Neural cell (in vitro differentiated cells): ENCODE measurements around the gene SMPX.

ENCODE experiments used
- POLR2AphosphoS5 ChIP-seq: IDR thresholded peaks from 2 replicates; pipeline ENCODE4 v1.6.1; 2012
- RAD21 ChIP-seq: fragments of 450-650 bp; conservative IDR thresholded peaks from 2 replicates; pipeline ENCODE4 v1.6.1; 2014; ENCODE audit warnings: antibody characterized with exemption, mild to moderate bottlenecking, moderate library complexity
- TF ChIP-seq, protein P1 (sequence below): fragments of 450-650 bp; IDR thresholded peaks from 2 replicates; pipeline ENCODE4 v1.5.1; 2014; ENCODE audit warnings: antibody characterized with exemption, mild to moderate bottlenecking, moderate library complexity; ENCODE audit not compliant: poor library complexity, severe bottlenecking
- TF ChIP-seq, protein P2 (sequence below): IDR thresholded peaks from 2 replicates; pipeline ENCODE4 v1.6.1; 2012; ENCODE audit warnings: borderline replicate concordance

DNA sequence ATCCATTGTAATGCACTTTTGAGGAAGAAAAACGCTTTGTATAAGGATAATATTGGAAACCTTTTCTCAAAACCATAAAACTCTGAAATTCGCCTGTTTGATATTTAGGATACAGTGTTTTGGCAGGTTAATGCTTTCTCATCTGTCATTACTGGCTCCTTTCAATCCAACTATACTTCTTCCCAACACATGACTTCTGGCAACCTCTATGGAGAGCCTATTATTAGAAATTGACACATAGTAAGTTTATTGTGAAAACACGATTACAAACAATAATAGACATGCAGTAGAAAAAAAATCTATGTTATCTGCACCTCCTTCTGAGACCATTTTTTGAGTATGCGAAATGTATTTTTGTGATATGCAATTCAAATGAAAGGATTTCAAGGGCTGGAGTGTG is 95.2 kb downstream of the SMPX start:
- TF ChIP-seq, protein P1, sequence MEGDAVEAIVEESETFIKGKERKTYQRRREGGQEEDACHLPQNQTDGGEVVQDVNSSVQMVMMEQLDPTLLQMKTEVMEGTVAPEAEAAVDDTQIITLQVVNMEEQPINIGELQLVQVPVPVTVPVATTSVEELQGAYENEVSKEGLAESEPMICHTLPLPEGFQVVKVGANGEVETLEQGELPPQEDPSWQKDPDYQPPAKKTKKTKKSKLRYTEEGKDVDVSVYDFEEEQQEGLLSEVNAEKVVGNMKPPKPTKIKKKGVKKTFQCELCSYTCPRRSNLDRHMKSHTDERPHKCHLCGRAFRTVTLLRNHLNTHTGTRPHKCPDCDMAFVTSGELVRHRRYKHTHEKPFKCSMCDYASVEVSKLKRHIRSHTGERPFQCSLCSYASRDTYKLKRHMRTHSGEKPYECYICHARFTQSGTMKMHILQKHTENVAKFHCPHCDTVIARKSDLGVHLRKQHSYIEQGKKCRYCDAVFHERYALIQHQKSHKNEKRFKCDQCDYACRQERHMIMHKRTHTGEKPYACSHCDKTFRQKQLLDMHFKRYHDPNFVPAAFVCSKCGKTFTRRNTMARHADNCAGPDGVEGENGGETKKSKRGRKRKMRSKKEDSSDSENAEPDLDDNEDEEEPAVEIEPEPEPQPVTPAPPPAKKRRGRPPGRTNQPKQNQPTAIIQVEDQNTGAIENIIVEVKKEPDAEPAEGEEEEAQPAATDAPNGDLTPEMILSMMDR: no peak
- no peak for TF ChIP-seq POLR2AphosphoS5
- TF ChIP-seq, protein P2, sequence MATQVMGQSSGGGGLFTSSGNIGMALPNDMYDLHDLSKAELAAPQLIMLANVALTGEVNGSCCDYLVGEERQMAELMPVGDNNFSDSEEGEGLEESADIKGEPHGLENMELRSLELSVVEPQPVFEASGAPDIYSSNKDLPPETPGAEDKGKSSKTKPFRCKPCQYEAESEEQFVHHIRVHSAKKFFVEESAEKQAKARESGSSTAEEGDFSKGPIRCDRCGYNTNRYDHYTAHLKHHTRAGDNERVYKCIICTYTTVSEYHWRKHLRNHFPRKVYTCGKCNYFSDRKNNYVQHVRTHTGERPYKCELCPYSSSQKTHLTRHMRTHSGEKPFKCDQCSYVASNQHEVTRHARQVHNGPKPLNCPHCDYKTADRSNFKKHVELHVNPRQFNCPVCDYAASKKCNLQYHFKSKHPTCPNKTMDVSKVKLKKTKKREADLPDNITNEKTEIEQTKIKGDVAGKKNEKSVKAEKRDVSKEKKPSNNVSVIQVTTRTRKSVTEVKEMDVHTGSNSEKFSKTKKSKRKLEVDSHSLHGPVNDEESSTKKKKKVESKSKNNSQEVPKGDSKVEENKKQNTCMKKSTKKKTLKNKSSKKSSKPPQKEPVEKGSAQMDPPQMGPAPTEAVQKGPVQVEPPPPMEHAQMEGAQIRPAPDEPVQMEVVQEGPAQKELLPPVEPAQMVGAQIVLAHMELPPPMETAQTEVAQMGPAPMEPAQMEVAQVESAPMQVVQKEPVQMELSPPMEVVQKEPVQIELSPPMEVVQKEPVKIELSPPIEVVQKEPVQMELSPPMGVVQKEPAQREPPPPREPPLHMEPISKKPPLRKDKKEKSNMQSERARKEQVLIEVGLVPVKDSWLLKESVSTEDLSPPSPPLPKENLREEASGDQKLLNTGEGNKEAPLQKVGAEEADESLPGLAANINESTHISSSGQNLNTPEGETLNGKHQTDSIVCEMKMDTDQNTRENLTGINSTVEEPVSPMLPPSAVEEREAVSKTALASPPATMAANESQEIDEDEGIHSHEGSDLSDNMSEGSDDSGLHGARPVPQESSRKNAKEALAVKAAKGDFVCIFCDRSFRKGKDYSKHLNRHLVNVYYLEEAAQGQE: no peak
- no peak for TF ChIP-seq RAD21
